ENCODE results near the gene TBX1.

DNA sequence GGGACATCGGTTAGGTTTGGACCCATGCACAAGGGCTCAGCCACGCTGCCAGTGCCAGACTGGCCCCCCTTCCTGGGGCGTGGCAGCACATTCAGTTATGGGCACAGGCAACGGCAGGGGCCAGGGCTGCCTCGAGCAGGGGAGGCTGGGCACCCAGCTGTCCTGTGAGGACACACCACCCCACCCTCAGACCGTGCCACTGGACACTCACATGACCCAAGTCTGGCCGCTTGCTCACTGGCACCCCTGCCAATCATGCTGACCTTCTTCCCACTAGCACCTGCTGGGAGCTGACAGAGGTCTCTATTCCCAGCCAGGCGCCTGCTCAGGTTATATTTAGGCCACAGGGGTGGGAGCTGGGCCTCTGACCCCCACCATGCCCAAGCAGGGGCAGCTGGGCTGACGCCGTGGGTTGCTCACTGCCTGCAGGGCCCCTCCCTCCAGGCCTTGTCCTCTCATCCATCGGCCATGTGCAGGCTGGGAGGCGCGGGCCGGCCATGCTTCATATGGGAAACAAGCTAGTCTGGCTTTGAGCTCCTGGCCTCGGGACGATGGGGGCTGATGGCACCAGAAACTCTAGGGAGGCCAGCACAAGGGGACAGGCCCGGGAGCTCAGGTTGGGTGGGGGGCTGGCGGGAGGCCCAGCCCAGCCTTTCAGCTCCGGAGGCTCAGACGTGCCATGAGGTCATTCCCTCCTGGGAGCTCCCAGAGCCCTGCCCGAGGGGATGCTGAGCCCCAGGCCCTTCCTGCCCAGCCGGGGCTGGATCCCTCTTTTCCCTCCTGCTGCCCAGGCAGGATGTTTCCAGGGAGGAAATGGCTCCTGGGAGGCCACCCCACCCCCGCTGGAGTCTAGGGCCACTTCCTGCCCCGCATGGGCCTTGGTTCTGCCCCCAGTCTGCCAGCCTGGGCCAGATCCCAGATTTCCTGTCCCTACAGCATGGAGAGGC lies 15.2 kb upstream of the TBX1 start:
- TF ChIP-seq, protein P1, sequence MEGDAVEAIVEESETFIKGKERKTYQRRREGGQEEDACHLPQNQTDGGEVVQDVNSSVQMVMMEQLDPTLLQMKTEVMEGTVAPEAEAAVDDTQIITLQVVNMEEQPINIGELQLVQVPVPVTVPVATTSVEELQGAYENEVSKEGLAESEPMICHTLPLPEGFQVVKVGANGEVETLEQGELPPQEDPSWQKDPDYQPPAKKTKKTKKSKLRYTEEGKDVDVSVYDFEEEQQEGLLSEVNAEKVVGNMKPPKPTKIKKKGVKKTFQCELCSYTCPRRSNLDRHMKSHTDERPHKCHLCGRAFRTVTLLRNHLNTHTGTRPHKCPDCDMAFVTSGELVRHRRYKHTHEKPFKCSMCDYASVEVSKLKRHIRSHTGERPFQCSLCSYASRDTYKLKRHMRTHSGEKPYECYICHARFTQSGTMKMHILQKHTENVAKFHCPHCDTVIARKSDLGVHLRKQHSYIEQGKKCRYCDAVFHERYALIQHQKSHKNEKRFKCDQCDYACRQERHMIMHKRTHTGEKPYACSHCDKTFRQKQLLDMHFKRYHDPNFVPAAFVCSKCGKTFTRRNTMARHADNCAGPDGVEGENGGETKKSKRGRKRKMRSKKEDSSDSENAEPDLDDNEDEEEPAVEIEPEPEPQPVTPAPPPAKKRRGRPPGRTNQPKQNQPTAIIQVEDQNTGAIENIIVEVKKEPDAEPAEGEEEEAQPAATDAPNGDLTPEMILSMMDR (conservative IDR thresholded peaks at IDR 0.05; ENCODE audit: low read length), result no peak
- TF ChIP-seq EZH2phosphoT487 (IDR thresholded peaks at IDR 0.05; ENCODE audit: borderline replicate concordance, low read depth, low read length), result no peak
